Kidney epithelial cell (primary cell): Measurements from ENCODE around the gene CLDN9. TPM values are rescaled to one million over a fixed set of nuclear protein-coding genes. Genes with fewer than 3 reads are reported as not detected.

Experiments
- DNase-seq: peaks from one replicate; pipeline ENCODE4 v3.0.0-alpha.2; 2010; ENCODE audit warnings: low read depth
- H3K27me3 ChIP-seq: 2 replicates; pipeline ENCODE4 v1.6.0; 2011; ENCODE audit warnings: low read length; ENCODE audit not compliant: control insufficient read depth, insufficient read depth
- H3K36me3 ChIP-seq: 2 replicates; pipeline ENCODE4 v1.5.1; 2011; ENCODE audit warnings: low read length; ENCODE audit not compliant: control insufficient read depth, insufficient read depth
- H3K4me3 ChIP-seq: 2 replicates; pipeline ENCODE4 v1.5.1; 2011; ENCODE audit warnings: low read depth, mild to moderate bottlenecking, control low read depth, low read length
- CTCF ChIP-seq: IDR thresholded peaks from 2 replicates; pipeline ENCODE4 v1.5.1; 2011; ENCODE audit warnings: mild to moderate bottlenecking, moderate library complexity, low read length, control low read depth, inconsistent platforms; ENCODE audit not compliant: insufficient read depth, poor library complexity, severe bottlenecking
- total RNA-seq: library from RNA; depleted of rRNA; stranded (reverse); fragments of >200 nt; gene quantifications from 2 replicates; pipeline ENCODE4 v1.2.3, GENCODE V29; 2015

CLDN9 gene
- total RNA-seq, 1 donor from 2014 or later, result 1.0 TPM

DNA sequence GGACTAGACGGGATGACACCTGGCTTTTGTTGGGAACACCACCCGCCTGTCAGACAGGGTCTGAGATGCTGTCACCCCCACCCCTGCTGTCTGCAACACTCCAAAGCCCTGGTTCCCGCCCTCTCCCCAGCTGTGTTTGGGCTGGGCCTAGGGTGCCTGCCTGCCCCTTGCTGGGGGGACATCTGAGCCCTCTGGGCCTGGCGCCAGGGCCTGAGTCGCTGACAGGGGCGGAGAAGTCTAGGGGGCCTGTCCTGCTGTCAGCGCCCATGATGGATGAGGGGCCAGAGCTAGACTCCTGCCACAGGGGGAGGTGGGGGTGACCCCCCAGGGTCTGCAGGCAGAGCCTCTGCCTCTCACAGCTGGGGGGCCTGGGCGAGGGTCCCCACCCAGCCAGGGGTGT lies 24.9 kb upstream of the CLDN9 start:
- no peak for DNase-seq
- peaks cover 19% of the 10 kb centered on the region for H3K27me3 ChIP-seq
- H3K36me3 ChIP-seq, result no peaks in the 10 kb centered on the region
- no peak for TF ChIP-seq CTCF
- no peak overlapping the region for H3K4me3 ChIP-seq

GRCh38 chr16:2988590-2989099 lies 24.1 kb upstream of the CLDN9 start:
- Histone ChIP-seq H3K27me3 (peaks cover 19% of the 10 kb centered on the region), H3K36me3 (no peaks in the 10 kb centered on the region), H3K4me3 (no peak overlapping the region)
- no peak for DNase-seq
- TF ChIP-seq CTCF, result no peak

DNA sequence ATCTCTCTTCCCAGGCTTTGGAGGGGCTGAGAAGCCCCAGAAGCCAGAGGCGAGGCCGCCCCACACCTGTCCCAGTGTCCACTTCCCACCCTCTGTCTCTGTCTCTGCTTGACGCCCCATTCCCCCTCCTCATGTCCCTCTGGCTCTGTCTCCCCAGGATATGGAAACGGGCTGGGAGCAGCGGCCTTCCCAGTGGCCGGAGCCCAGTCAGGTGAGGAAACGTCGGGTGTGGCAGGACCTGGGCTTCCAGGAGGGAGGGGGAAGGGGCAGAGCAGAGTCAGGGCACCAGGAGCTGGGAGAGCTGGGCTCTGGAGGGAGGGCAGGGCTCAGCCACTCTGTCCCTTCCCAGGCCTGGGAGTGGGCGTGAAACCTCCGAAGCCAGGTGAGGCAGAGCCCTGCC lies 21.8 kb upstream of the CLDN9 start:
- H3K27me3 ChIP-seq, result peaks cover 19% of the 10 kb centered on the region
- DNase-seq, result no peak
- H3K4me3 ChIP-seq, result no peak overlapping the region
- no peaks in the 10 kb centered on the region for H3K36me3 ChIP-seq
- TF ChIP-seq CTCF, result no peak

DNA sequence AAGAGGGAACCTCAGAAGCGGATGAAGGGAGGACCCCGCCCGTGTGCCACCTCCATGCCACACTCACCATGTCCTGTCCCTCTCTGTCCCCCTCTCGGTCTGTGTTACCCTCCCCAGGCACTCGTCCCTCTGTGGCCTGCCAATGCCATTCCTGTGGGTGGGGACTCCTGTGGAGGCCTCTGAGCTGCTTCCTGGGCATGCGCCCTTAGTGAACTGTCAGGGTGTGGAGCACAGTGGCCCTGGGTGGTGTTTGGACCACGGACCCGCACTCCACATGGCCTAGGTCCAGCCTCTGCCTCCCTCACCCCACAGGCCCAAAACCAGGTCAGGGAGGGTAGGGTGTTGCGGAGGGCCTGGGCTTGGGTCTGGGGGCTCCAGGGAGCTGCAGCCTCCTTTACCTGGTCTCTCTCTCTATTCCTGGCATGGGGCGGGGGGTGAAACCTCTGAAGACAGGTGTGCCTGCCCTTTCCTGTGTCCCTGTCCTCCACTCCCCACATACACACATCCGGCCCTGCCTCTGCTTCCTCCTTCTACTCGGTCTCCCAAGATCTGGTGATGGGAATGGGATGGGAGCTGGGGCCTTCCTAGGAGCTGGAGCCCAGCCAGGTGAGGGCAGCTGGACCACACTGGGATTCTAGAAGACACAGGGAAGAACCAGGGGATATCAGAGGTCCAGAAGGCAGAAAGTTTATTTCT lies 21.0 kb upstream of the CLDN9 start:
- H3K27me3 ChIP-seq, result peaks cover 21% of the 10 kb centered on the region
- DNase-seq, result no peak
- H3K4me3 ChIP-seq, result no peak overlapping the region
- H3K36me3 ChIP-seq, result no peaks in the 10 kb centered on the region
- no peak for TF ChIP-seq CTCF

- DNase-seq, result no peak
- no peak for TF ChIP-seq CTCF
These were observed 20.2 kb upstream of the CLDN9 start for GRCh38 chr16:2992383-2993081.

GRCh38 chr16:2996298-2996697 lies 16.4 kb upstream of the CLDN9 start:
- Histone ChIP-seq H3K4me3 (no peak overlapping the region), H3K27me3 (peaks cover 4% of the 10 kb centered on the region), H3K36me3 (no peaks in the 10 kb centered on the region)
- no peak for DNase-seq
- no peak for TF ChIP-seq CTCF

More at GRCh38 chr16:2992383-2993081, 20.2 kb upstream of the CLDN9 start:
- Histone ChIP-seq H3K36me3 (no peaks in the 10 kb centered on the region), H3K4me3 (no peak overlapping the region), H3K27me3 (peaks cover 21% of the 10 kb centered on the region)
